A673 (cell line): Measurements from ENCODE around the gene YOD1. TPM values are rescaled to one million over a fixed set of nuclear protein-coding genes. Genes with fewer than 3 reads are reported as not detected.

Source experiments
- BruUV-seq: library from RNA; stranded (reverse); fragments of 400-500 nt; replicated peaks from 2 replicates; lab custom pipeline; 2021; lab: Mats Ljungman, UMichigan
- CTCF ChIA-PET: fragments of 300-600 bp; sonication (Branson Sonifier 250); formaldehyde crosslinking; loops from one replicate; lab custom pipeline; 2022; ENCODE audit warnings: antibody characterized with exemption; lab: Charles Lee
- POLR2A ChIA-PET: fragments of 300-600 bp; sonication (Branson Sonifier 250); formaldehyde crosslinking; loops from one replicate; lab custom pipeline; 2022; ENCODE audit warnings: antibody characterized with exemption; ENCODE audit not compliant: low non-redundant PET; lab: Charles Lee
- DNase-seq: peaks from one replicate; pipeline ENCODE4 v3.0.0-alpha.2; 2015; ENCODE audit warnings: low spot score
- H3K27ac ChIP-seq: fragments of 200-600 bp; sonication (generic); 2 replicates; pipeline ENCODE4 v1.5.1; 2016; ENCODE audit warnings: mixed run types, low read depth, mild to moderate bottlenecking, mixed read lengths, antibody characterized with exemption, low read length; ENCODE audit not compliant: poor library complexity, severe bottlenecking
- H3K27me3 ChIP-seq: fragments of 200-600 bp; sonication (generic); replicated peaks from 2 replicates; pipeline ENCODE4 v1.6.1; 2017; ENCODE audit warnings: mixed run types, low read depth, mild to moderate bottlenecking, mixed read lengths, antibody characterized with exemption, low read length; ENCODE audit not compliant: insufficient read depth, poor library complexity
- H3K36me3 ChIP-seq: fragments of 200-600 bp; sonication (generic); 2 replicates; pipeline ENCODE4 v1.6.1; 2016; ENCODE audit warnings: mixed run types, mild to moderate bottlenecking, mixed read lengths, antibody characterized with exemption, low read length; ENCODE audit not compliant: insufficient read depth, poor library complexity, severe bottlenecking
- H3K4me1 ChIP-seq: fragments of 200-600 bp; sonication (generic); 2 replicates; pipeline ENCODE4 v1.6.1; 2017; ENCODE audit warnings: mixed run types, mild to moderate bottlenecking, mixed read lengths, antibody characterized with exemption, low read length; ENCODE audit not compliant: insufficient read depth, poor library complexity, severe bottlenecking
- H3K4me3 ChIP-seq: fragments of 200-600 bp; sonication (generic); 2 replicates; pipeline ENCODE4 v1.5.1; 2016; ENCODE audit warnings: low read depth, mixed run types, mild to moderate bottlenecking, mixed read lengths, low read length; ENCODE audit not compliant: poor library complexity, severe bottlenecking
- H3K9me3 ChIP-seq: fragments of 200-600 bp; sonication (generic); 2 replicates; pipeline ENCODE4 v1.6.1; 2016; ENCODE audit warnings: mixed run types, low read depth, mild to moderate bottlenecking, mixed read lengths, antibody characterized with exemption, low read length; ENCODE audit not compliant: poor library complexity, severe bottlenecking
- CTCF ChIP-seq: fragments of 300-800, 200-600 bp; sonication (generic); conservative IDR thresholded peaks from 2 replicates; pipeline ENCODE4 v1.5.1; 2017; ENCODE audit warnings: low read depth, mild to moderate bottlenecking, antibody characterized with exemption, low read length, moderate library complexity, mixed read lengths
- EZH2 ChIP-seq: fragments of 200-600 bp; sonication (generic); IDR thresholded peaks from 2 replicates; pipeline ENCODE4 v1.6.1; 2017; ENCODE audit warnings: borderline replicate concordance, low read depth, mild to moderate bottlenecking, mixed read lengths, antibody characterized with exemption, low read length; ENCODE audit not compliant: poor library complexity, severe bottlenecking
- intact Hi-C: fragments of 100-400 bp; cut with micrococcal nuclease; formaldehyde crosslinking; loops from one replicate; pipeline ENCODE4 v1.10.0; 2022; ENCODE audit not compliant: unreplicated experiment
- total RNA-seq: library from RNA; stranded (reverse); gene quantifications from 2 replicates; pipeline ENCODE4 v1.2.3, GENCODE V29; 2021

YOD1 gene
- total RNA-seq, 1 experiment from 2014 or later, result 12.6 TPM

GRCh38 chr1:207069858-207070506 is 19.0 kb upstream of the YOD1 start:
- intact Hi-C loops, result no loop called here
- CTCF ChIA-PET, result no interaction called here

GRCh38 chr1:207069061-207069460 is 18.1 kb upstream of the YOD1 start:
- Histone ChIP-seq H3K9me3 (no peaks in the 10 kb centered on the region), H3K4me1 (no peaks in the 10 kb centered on the region), H3K36me3 (no peaks in the 10 kb centered on the region), H3K4me3 (no peak overlapping the region), H3K27ac (no peak overlapping the region), H3K27me3 (no peaks in the 10 kb centered on the region)
- TF ChIP-seq CTCF, result no peak
- TF ChIP-seq EZH2, result no peak
- no peak for DNase-seq
- POLR2A ChIA-PET, result no interaction called here
- CTCF ChIA-PET, result no interaction called here
- intact Hi-C loops, result no loop called here
- BruUV-seq, result no TSS peak

More at GRCh38 chr1:207069858-207070506, 19.0 kb upstream of the YOD1 start:
- Histone ChIP-seq H3K4me3 (no peak overlapping the region), H3K36me3 (no peaks in the 10 kb centered on the region), H3K27ac (no peak overlapping the region), H3K27me3 (no peaks in the 10 kb centered on the region), H3K9me3 (no peaks in the 10 kb centered on the region), H3K4me1 (no peaks in the 10 kb centered on the region)
- POLR2A ChIA-PET, result no interaction called here
- BruUV-seq, result no TSS peak
- DNase-seq, result no peak
- no peak for TF ChIP-seq EZH2
- no peak for TF ChIP-seq CTCF

- no peaks in the 10 kb centered on the region for H3K27me3 ChIP-seq
- H3K4me3 ChIP-seq, result no peak overlapping the region
- H3K36me3 ChIP-seq, result no peaks in the 10 kb centered on the region
- no peaks in the 10 kb centered on the region for H3K9me3 ChIP-seq
- H3K4me1 ChIP-seq, result no peaks in the 10 kb centered on the region
- DNase-seq, result no peak
- CTCF ChIA-PET, result no interaction called here
- TF ChIP-seq EZH2 (no peak), CTCF (no peak)
- intact Hi-C loops, result no loop called here
- POLR2A ChIA-PET, result no interaction called here
- H3K27ac ChIP-seq, result no peak overlapping the region
- no TSS peak for BruUV-seq
Observed at GRCh38 chr1:207067665-207068064, 16.7 kb upstream of the YOD1 start.
